Placental pericyte (primary cell): ENCODE data around the gene SPINT4. TPM values are rescaled to one million over a fixed set of nuclear protein-coding genes. Genes with fewer than 3 reads are reported as not detected.
A peak's percentile ranks its signal among the peaks of the same experiment; 100 is the strongest.

Experiments used
- small RNA-seq: library from RNA; depleted of rRNA; stranded (forward); fragments of <200 nt; gene quantifications from one replicate; pipeline ENCODE3, GENCODE V24; 2012; ENCODE audit warnings: low replicate concordance
- total RNA-seq: library from RNA; depleted of rRNA; stranded (reverse); fragments of >200 nt; gene quantifications from 2 replicates; pipeline ENCODE4 v1.2.3, GENCODE V29; 2012

SPINT4 gene
- not detected in 2 replicates for total RNA-seq

DNA sequence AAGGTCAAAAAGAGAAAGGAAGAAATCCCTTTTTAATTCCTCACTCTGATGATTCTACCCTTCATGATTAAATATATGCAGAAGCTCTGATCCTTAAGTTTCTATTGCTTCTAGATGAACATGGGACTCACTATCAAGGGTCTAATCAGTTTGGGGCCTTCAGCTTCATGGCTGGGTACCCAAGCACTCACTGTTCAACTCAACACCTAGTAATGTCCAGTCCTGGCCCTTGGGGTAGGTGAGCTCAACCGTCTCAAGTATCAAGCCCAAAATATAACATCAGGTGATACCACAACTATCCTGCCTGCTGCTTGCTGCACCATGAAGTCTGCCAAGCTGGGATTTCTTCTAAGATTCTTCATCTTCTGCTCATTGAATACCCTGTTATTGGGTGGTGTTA, at the start of gene SPINT4:
Gene SPINT4 (plus strand): TSS at position 301 of the 400 bp plus-strand sequence. CDS start 21 bp downstream, at position 322.

DNA sequence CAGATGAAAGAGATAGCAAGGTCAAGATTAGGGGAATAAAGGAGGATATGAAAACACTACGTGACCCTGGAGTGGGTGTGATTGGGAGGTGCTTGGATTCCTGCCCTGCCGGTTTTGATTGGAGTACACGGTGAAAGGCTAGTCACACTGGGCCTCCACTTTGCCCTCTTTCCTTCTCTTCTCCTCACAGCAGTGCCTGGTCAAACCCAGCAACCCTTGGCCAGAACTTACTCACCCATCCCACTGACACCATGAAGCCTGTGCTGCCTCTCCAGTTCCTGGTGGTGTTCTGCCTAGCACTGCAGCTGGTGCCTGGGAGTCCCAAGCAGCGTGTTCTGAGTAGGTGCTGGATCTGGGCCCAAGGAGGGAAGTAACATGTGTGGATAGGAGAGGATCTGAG, 20.3 kb upstream of the SPINT4 start, which contains the start of gene WFDC13:
Gene WFDC13 (plus strand): TSS at position 166 of the 400 bp plus-strand sequence. CDS start 86 bp downstream, at position 252.

DNA sequence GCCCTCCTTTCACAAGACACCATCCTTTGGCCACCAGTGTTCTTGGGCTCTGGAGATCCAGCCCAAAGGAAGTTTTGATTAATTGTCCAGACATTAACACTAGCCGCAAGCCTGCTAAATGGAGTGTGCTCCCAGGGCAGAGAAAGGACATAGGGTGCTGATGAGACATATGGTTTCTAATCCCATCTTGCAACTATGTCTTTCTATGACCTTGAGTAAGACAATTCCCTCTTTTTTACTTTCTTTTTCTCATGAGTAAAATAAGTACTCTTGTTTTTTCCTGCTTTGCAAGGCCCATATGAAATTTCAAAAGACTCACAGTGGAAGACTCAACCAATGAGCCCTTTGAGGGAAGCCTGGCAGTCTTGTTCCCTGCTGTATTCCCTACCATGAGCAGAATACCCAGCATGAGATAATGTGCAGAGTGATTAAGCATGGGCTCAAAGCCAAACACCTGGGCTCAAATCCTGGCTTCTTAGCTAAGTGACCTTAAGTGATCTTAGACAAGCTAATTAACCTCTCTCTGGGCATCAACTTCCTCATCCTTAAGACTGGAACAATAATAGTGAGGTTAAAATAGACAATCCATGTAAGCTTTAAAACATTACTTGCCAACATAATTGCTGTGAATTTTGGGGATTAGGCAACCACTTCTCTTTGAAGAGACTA, 17.0 kb upstream of the SPINT4 start, which contains the start of gene WFDC10B:
Gene WFDC10B (minus strand): TSS at position 51 of the 669 bp plus-strand sequence. CDS start 19,027 bp downstream, outside the sequence.

Small RNA genes within 50 kb of the gene (small RNA-seq; reads per million reads assigned to genes)
- gene MIR3617 (2.0 reads per million, percentile 67 among the genes with 10 or more reads in this experiment), gene SPINT5P (not detected)

Other genes starting within 250 kb of the SPINT4 start
- not detected in 2 replicates for gene SPINT3, start 206.7 kb upstream of the SPINT4 start, total RNA-seq
- gene WFDC6, start 182.9 kb upstream of the SPINT4 start, total RNA-seq = not detected in 2 replicates
- gene EPPIN, start 174.9 kb upstream of the SPINT4 start, total RNA-seq = not detected in 2 replicates
- not detected in 2 replicates for gene WFDC8, start 143.1 kb upstream of the SPINT4 start, total RNA-seq
- not detected in 2 replicates for gene WFDC10A, start 92.6 kb upstream of the SPINT4 start, total RNA-seq
- gene WFDC9, start 91.1 kb upstream of the SPINT4 start, total RNA-seq = not detected in 2 replicates
- not detected in 2 replicates for gene WFDC11, start 52.1 kb upstream of the SPINT4 start, total RNA-seq
- gene WFDC13, start 20.3 kb upstream of the SPINT4 start, total RNA-seq = not detected in 2 replicates
- not detected in 2 replicates for gene WFDC10B, start 17.3 kb upstream of the SPINT4 start, total RNA-seq
- gene WFDC3, start 69.5 kb downstream of the SPINT4 start, total RNA-seq = 0.66 TPM in 1 of 2 replicates, not detected in the other
- 14.3 and 18.4 TPM in 2 replicates for gene DNTTIP1, start 69.6 kb downstream of the SPINT4 start, total RNA-seq
- gene UBE2C, start 90.3 kb downstream of the SPINT4 start, total RNA-seq = 1.8 and 71.3 TPM in 2 replicates
- gene TNNC2, start 105.0 kb downstream of the SPINT4 start, total RNA-seq = 0.66 TPM in 1 of 2 replicates, not detected in the other
- 51.2 and 79.3 TPM in 2 replicates for gene SNX21, start 111.5 kb downstream of the SPINT4 start, total RNA-seq
- gene ACOT8, start 135.0 kb downstream of the SPINT4 start, total RNA-seq = 34.9 and 44.6 TPM in 2 replicates
- 3.9 and 5.2 TPM in 2 replicates for gene ZSWIM3, start 135.3 kb downstream of the SPINT4 start, total RNA-seq
- 8.1 and 14.0 TPM in 2 replicates for gene ZSWIM1, start 158.9 kb downstream of the SPINT4 start, total RNA-seq
- gene SPATA25, start 165.3 kb downstream of the SPINT4 start, total RNA-seq = 1.6 and 3.3 TPM in 2 replicates
- gene NEURL2, start 168.9 kb downstream of the SPINT4 start, total RNA-seq = 3.6 and 11.8 TPM in 2 replicates
- 53.5 and 151 TPM in 2 replicates for gene CTSA, start 169.0 kb downstream of the SPINT4 start, total RNA-seq
- 14.6 and 77.5 TPM in 2 replicates for gene PLTP, start 189.8 kb downstream of the SPINT4 start, total RNA-seq
- 14.0 and 15.8 TPM in 2 replicates for gene PCIF1, start 212.3 kb downstream of the SPINT4 start, total RNA-seq
- gene ZNF335, start 249.9 kb downstream of the SPINT4 start, total RNA-seq = 16.9 and 32.6 TPM in 2 replicates